HG03565 (cell line): ENCODE measurements around the gene PMPCA.
"Not testable (repeated sequence)": the region's sequence is repeated elsewhere in the genome, so short reads cannot be mapped to it uniquely, and the experiment has no call there.

Source experiments
- ATAC-seq: cut with Tn5 transposase; IDR thresholded peaks from one replicate; pipeline ENCODE4 v1.9.1; 2021; ENCODE audit warnings: mild to moderate bottlenecking, moderate library complexity; ENCODE audit not compliant: unreplicated experiment

Gene PMPCA

DNA sequence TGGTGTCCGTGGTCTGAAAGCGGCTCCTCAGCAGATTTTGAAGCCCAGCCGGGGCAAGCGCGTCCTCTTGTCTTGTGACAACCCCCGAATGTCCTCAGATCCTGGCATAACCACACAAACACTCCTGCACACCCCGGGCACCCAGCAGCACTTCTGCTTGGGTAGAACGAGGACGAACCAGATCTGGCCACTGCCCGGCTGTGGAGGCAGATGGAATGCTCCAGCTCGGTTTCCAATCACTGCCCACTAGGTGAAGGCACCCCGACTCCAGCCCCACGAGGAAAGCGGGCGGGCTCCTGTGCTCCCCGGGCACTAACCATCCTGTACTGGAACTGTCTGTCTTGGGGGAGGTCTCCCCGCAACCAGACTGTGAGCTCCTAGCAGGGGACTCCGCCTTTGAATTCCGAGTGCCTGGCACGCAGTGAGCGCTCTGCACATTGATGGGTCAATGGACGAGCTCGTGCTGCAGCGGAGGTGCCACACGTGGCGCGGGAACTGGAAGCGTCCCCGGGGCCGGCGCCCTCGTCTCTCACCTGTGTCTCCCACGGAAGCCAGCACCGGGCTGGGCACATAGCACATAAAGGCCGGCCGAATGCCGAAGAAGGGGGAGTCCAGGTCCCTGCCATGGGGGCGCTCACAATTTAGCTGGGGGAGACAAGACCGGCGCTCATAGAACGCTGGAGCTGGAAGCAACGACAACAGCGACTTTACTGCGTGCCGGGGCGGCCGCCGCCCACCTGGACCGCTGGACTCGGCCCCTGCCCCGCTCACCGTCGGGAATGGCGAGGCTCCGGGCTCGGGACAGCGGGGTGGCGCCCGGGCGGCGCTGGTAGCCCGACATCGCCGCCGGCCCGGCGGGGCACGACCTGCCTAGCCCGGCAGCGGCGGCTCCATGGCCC lies 652 bp upstream of the PMPCA start:
- ATAC-seq: peak; percentile 11

DNA sequence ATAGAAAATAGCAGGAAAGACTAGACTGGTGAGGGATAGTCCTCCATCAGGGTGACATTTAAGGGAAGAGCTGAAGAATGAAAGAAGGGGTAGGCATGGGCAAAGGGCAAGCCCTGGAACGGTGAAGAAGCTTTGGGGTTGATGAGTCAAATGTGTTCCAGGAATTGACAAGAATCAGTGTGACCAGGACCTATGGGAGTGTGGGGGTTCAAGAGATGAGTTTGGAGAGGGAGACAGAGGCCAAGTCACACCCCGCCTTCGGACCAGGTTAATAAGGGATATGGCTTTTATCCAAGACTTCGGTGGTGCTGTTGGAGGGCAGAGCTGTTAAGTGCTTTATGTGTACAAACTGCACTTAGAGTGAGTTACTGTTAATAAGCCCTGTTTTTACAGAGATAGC lies 920 bp downstream of the PMPCA start:
- ATAC-seq: no peak

DNA sequence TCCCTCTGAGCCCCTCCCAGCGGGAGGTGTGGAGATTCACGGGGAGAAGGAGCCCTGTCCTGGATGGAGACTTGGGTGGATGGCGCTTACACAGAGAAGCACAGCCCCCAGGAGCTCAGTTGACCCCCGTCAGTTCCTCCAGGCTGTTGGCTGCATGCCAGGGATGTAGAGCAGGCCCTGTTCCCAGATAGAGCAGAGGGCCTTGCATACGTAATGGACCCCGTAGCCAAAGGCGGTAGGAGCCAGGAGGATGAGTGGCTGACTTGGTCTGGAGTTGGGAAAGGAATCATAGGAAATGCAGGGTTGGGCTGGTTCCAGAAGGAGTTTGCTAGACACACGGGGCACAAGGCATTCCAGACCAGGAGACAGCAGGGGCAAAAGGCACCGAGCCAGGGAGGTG lies 2.5 kb downstream of the PMPCA start:
- no peak for ATAC-seq

DNA sequence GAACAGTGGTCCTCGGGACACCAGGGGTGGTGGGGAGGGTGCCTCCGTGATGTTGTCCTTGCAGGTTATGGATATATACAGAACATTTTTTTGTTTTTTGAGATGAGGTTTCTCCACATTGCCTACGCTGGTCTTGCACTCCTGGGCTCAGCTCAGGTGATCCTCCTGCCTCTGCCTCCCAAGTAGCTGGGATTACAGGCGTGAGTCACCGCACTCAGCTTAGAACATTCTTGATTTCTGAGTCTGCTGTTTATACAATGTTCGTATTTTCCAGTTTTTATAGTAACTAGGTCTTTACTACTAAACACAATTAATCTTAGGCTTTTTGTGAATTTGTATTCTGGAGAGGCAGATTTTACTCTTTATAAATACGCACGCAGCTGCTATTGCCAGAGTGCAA lies 6.0 kb downstream of the PMPCA start:
- no peak for ATAC-seq

DNA sequence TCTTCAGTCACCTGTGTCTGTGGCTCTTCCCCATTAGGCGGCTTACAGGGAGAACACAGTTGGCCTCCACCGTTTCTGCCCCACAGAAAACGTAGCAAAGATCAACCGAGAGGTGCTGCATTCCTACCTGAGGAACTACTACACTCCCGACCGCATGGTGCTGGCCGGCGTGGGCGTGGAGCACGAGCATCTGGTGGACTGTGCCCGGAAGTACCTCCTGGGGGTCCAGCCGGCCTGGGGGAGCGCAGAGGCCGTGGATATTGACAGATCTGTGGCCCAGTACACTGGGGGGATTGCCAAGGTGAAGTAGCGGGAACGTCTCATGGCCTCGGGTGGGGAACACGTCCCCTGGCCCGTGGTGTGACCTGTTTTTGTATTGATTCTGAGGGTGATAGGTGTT lies 6.5 kb downstream of the PMPCA start:
- no peak for ATAC-seq

DNA sequence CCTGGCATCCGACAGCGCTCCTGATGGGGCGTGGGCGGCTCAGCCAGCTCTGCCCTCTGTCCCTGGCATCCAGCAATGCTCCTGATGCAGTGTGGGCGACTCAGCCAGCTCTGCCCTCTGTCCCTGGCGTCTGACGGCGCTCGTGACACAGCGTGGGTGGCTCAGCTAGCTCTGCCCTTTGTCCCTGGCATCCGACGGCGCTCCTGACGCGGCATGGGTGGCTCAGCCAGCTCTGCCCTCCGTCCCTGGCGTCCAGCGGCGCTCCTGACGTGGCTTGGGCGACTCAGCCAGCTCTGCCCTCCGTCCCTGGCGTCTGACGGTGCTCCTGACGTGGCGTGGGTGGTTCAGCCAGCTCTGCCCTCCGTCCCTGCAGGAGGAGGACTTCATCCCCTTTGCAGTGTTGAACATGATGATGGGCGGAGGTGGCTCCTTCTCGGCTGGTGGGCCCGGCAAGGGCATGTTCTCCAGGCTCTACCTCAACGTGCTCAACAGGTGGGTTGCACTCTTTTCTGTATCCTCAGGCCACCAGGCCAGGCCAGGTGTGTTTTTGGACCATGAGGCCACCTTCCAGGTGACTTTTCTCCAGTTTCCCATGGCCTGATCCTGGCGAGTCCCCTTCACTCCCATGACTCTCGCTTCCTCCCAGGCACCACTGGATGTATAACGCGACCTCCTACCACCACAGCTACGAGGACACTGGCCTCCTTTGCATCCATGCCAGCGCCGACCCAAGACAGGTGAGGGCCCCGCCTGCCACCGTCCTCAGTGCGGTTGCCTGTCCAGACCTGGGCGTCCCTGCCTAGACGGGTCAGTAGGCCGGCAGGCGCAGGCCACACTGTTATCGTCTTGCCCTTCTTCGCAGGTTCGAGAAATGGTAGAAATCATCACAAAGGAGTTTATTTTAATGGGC lies 8.0 kb downstream of the PMPCA start:
- ATAC-seq: no peak

DNA sequence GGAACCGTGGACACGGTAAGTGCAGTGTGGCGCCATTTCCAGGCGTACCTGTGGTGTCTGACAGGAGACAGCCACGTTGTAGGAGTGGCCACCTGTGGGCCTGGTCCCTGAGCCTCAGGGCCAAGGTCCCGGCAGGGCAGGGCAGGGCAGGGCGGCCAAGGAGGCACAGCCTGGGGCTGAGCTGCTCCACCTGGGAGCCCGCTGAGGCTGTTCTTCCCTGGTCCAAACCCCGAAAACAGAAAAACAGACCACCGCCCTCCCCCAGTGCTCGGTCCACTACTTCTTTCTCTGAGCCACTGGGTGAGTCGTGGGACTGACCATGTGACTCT lies 8.6 kb downstream of the PMPCA start:
- no peak for ATAC-seq

DNA sequence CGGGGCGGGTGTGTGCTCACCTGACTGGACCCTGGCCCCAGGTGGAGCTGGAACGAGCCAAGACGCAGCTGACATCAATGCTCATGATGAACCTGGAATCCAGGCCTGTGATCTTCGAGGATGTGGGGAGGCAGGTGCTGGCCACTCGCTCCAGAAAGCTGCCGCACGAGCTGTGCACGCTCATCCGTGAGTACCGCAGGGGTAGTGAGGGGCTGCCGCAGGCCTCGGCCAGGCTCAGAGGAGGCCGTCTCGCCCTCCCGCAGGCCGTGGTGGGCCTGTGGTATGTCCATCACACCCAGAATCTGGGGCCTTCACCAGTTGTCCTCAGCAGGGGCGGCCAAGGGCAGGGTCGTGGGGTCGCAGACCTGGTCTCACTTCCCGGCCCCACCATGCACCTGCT lies 11.3 kb downstream of the PMPCA start:
- ATAC-seq: no peak

DNA sequence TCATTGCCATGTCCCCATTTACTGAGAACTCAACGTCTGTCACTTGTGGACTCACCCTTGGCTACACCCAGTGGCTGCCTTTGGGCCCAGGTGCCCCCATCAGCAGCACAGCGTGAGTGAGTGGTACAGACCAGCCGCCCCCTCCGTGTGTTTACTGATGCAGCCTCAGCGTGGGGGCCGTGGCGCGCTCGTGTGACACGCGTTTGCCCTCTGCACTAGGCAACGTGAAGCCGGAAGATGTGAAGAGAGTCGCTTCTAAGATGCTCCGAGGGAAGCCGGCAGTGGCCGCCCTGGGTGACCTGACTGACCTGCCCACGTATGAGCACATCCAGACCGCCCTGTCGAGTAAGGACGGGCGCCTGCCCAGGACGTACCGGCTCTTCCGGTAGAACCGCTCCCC lies 12.4 kb downstream of the PMPCA start:
- ATAC-seq: no peak

DNA sequence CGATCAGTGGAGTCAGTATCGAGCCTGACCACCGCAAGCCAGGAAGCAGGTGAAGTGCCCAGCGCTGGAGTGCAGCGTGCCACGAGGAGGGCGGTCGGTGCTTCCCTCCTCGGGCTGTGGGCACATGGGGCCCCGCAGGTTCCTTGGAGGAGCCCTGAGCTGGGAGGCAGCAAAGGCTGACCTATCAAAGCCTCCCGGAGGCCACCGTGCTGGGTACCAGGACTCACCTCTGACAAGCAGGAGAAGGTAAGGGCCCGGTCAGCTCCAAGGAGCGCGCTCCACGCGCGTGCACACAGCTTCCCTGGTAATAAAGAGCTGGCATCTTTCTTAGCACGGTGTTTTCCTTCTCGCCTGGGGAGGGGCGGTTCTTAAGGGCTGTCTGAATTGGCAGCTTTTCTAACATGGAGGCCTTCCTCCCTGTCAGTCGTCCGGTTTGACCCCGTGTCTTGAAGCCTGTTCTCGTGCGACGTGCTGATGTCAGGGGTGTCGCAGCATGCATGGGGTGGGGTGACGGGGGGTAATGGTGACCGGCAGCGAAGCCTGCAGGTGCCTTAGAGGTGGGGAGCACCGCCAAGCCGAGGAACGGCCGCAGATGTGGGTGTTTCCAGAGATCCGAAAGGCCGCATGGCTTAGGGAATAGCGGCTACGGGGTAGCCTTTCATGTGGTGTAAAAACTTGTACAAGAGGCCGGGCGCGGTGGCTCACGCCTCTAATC lies 13.1 kb downstream of the PMPCA start:
- ATAC-seq: no peak

DNA sequence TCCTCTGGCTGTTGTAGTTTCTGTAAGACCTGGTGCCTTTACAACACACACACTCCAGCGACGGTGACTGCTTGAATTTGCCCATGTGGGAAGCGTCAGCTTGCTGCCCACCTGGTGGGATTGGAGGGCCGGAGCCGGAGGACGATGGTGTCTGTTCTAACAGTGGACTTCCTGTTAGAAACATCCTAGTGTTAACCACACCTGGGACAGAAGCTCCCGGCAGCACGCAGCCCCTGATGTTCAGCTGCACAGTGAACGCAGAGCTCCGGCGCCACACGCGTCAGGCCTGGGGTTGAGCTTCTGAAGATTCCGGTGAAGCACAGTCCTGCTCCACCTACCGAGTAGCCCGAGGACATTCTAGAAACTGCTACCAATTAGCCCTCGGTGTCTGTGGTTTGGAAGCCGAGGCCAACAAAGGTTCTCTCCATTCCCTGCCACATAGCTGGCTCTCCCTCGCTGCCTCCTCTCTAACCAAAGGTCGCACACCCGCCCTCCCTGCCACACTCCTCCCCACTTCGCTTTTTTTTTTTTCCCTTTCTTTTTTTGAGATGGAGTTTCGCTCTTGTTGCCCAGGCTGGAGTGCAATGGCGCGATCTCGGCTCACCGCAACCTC lies 14.4 kb downstream of the PMPCA start:
- no peak for ATAC-seq

DNA sequence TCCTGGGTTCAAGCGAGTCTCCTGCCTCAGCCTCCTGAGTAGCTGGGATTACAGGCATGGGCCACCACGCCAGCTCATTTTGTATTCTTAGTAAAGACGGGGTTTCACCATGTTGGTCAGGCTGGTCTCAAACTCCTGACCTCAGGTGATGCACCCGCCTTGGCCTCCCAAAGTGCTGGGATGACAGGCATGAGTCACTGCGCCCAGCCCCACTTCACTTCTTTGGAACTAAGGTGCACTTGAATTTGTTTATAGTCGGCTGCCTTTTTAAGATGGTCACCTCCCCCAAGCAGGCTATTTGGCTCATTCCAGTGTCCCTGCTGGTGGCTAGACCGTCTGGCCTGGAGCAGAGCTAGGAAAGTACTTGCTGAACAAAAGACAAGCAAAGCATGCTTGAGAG lies 14.9 kb downstream of the PMPCA start:
- not testable (repeated sequence) for ATAC-seq

DNA sequence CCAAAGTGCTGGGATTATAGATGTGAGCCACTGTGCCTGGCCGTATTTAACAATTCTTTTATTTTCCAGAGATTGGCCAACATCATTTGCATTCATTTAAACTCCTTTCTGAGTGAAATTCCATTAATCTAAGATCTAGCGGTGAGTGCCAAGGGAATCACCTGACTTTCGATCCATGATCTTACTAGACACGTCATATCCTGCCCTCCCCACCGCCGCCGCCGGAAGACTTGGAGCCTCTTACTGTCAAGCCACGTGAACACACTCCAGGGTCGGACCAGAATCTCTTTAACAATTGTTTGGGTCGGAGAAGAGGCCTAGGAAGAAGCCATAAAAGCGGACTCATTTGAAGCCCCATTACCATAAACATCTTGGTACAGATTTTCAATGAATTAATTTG lies 16.3 kb downstream of the PMPCA start:
- no peak for ATAC-seq

DNA sequence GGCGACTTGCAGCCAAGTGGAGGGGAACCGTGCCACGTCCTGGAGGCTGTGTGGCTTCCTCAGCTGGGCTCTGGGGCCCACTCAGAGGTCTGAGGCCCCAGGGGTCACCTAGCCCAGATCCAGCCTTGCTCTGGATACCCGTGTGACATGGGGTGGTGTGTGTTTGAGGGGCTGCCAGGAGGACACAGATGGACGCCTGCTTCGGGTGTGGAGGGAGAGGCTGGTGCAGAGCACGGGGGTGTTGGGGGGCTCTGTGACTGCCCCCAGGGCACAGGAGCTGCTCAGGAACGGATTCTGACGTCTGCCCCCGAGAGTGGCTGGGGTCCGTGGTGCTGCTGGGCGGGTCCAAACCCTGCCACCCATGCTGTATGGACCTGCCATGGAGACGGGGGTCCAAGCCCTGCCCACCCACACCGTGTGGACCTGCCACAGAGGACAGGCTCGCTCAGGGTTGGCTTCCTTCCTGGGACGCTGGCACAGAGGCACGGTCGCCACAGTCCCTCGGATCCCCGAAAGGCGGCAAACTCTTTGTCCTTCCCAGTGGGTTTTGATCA lies 18.7 kb downstream of the PMPCA start:
- no peak for ATAC-seq

DNA sequence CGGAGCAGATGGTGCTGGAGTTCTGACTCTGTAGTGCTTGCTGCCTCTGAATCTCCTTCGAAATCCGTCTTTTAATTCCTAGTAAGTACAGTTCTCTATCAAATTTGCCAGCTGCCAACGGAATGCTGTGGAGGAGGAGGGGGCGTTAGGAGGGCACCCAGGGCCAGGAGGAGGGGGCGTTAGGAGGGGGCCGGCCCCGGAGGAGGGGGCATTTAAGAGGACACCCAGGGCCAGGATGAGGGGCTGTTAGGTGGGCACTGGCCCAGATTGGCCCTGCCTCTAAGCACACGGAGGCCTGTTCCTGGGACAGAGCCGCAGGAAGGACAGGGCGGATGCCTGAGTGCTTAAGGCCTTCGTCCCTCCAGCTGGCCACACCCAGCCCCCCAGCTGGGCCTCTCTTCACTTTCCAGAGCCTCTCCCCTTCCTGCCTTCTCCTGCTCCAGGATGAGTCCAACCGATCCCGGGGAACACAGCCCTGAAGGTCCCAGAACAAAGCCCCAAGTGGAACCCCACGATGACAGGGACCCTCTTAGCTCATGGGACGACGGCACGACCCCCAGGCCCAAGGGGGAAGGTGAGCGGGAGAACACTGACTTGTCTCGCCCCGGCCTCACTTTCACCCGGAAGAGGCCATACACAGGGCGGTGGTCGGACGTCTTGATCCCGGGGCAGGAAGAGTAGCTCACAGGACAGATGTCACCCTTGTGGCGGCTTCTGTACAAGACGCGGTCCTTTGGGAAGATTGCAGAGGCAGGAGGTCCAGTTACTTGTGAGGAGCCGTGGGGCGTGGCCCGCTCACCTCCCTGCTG lies 19.4 kb downstream of the PMPCA start:
- ATAC-seq: no peak

DNA sequence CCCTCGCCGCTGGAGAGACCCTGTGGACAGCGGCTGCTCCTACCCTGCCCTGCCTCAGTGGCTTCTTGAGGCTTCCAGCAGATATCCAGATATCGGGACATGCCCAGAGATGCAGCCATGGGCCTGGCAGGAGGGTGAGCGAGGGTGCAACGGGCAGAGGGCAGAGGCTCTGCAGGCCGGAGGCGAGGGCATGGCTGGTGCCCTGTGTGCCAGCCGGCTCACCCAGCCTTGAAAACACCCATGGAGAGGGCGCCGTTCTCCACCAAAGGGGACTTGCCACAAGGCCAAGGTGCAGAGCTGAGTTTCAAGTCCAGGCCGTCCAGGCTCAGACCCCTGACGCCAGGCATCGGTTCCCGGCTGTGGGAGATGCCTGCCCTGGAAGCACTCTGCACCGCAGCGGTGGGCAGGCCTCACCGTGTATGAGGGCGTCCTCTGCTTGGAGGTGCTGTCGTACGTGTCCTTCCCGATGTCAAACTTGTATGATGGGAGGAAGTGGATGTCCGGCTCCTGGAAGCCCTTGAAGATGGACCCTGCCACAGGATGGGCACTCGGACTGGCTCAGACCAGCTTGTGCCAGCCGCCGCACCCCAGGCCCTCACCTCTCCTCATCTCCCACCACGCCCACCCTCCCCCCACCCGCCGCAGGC lies 20.3 kb downstream of the PMPCA start:
- ATAC-seq: no peak

DNA sequence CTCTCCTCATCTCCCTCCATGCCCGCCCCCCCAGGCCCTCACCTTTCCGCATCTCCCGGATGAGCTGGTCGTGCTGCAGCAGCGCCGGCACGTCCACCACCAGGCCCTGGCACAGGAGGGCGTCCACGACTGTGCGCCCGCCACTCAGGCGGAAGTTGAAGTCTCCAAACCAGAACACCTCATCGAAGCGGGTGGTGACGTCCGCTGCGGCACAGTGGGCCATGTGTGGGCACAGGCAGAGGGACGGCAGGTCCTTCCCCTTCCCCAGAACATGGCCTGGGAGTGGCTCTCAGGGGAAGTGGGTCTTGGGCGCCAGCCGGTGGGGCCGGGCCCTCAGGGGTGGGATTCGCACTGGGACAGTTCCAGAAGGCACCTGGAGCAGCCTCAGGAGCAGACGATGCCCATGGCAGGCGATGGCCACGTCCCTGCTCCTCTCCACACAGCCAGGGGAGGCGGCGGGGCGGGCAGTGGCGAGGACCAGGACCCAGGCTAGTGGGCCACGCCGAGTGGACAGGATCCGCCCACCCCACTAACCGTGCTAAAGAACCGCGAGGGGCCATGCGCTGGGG lies 21.4 kb downstream of the PMPCA start:
- no peak for ATAC-seq

DNA sequence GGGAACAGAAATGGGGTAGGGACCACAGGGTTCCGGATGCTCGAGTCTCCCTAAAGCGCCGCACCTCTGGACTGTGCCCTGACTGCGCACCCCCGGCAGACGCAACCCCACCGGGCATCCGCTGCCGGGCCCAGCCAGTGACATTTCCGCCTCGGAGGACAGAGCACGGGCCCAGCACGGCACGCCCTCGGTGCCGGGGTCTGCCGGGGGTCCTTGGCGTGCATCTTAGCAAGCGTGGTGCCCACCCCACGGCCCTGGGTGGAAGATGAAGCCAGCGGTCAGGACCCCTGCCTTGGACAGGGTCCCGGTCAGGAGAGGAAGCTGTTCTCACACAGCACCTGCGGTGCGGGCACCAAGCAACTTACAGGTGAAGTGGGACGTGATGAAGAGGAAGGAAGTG lies 22.1 kb downstream of the PMPCA start:
- no peak for ATAC-seq
